Transverse colon (tissue), 4 donors: Measurements from ENCODE around the gene TADA1. TPM values are rescaled to one million over a fixed set of nuclear protein-coding genes. Genes with fewer than 3 reads are reported as not detected.

Experiments
- DNase-seq: peaks from one replicate; pipeline ENCODE4 v3.0.0-alpha.2; 2019
- H3K27ac ChIP-seq, 4 donors: fragments of 200-600 bp; sonication (generic); 2 replicates each; pipeline ENCODE4 v1.5.1; 2016 to 2018; ENCODE audit warnings: inconsistent platforms in 4 of 4
- H3K27me3 ChIP-seq: fragments of 200-600 bp; sonication (generic); 2 replicates; pipeline ENCODE4 v1.5.1; 2017; ENCODE audit warnings: inconsistent platforms
- H3K36me3 ChIP-seq, 4 donors: fragments of 200-600 bp; sonication (generic); 2 replicates each; pipeline ENCODE4 v1.5.1; 2017 to 2019; ENCODE audit warnings: inconsistent platforms in 4 of 4
- H3K4me1 ChIP-seq, 4 donors: fragments of 200-600 bp; sonication (generic); 2 replicates each; pipeline ENCODE4 v1.5.1; 2017 to 2020; ENCODE audit warnings: inconsistent platforms in 4 of 4
- H3K4me3 ChIP-seq, 4 donors: fragments of 200-600 bp; sonication (generic); 1 replicate in 1 of 4; 2 replicates in 3 of 4; pipeline versions ENCODE4 v1.5.1 to v1.6.1; 2017 to 2019; ENCODE audit warnings: inconsistent platforms in 4 of 4
- H3K9me3 ChIP-seq, 2 donors: fragments of 200-600 bp; sonication (generic); 2 replicates each; pipeline ENCODE4 v1.5.1; 2017 to 2019; ENCODE audit warnings: inconsistent platforms in 2 of 2
- EP300 ChIP-seq: sonication (generic); formaldehyde crosslinking; IDR thresholded peaks from one replicate; pipeline ENCODE4 v1.6.1; 2017; ENCODE audit warnings: antibody characterized with exemption, low read depth
- POLR2A ChIP-seq: fragments of 450-650 bp; IDR thresholded peaks from one replicate; pipeline ENCODE4 v1.6.1; 2016; ENCODE audit warnings: antibody characterized with exemption, mild to moderate bottlenecking, moderate library complexity
- POLR2AphosphoS5 ChIP-seq, 3 donors: sonication (generic); formaldehyde crosslinking; IDR thresholded peaks; one replicate each; pipeline ENCODE4 v1.6.1; 2016; ENCODE audit warnings: antibody characterized with exemption in 3 of 3
- WGBS, 2 donors: methylation state at CpG; one replicate each; pipeline ENCODE4 v1.1.5; 2018; ENCODE audit warnings: low coverage in 1 of 2; 5-methylcytosine and 5-hydroxymethylcytosine counted together
- in situ Hi-C, 4 donors: fragments of 200-750 bp; cut with MboI; loops; one replicate each; pipeline versions ENCODE4 v1.15.0 to v1.15.1; 2017; ENCODE audit warnings: low sequenced_read_pairs in 3 of 4, low pct_ligation_motif_present in 1 of 4, low pct_unique_long_range_greater_than_20kb in 1 of 4
- intact Hi-C: fragments of 100-400 bp; cut with DNase I; formaldehyde crosslinking; loops from one replicate; pipeline ENCODE4 v1.15.1; 2023; ENCODE audit warnings: low total_unique reads
- total RNA-seq, 4 donors: library from RNA; depleted of rRNA; stranded (reverse); fragments of >200 nt; gene quantifications; one replicate each; pipeline ENCODE4 v1.1.0, GENCODE V29; 2016
- TF ChIP-seq, protein P1 (sequence below), 5 experiments: fragments of 200-600 bp in 3 of 5; fragments of 450-650 bp in 2 of 5; sonication (generic) in 3 of 5; IDR thresholded peaks; 1 replicate in 2 of 5; 2 replicates in 3 of 5; pipeline ENCODE4 v1.5.1; 2016 to 2017; ENCODE audit warnings: antibody characterized with exemption in 5 of 5, inconsistent platforms in 3 of 5, mild to moderate bottlenecking in 2 of 5, moderate library complexity in 1 of 5

Gene TADA1
- total RNA-seq, 4 donors from 2014 or later: 1.5 to 21.7 (median 12.0) TPM

DNA sequence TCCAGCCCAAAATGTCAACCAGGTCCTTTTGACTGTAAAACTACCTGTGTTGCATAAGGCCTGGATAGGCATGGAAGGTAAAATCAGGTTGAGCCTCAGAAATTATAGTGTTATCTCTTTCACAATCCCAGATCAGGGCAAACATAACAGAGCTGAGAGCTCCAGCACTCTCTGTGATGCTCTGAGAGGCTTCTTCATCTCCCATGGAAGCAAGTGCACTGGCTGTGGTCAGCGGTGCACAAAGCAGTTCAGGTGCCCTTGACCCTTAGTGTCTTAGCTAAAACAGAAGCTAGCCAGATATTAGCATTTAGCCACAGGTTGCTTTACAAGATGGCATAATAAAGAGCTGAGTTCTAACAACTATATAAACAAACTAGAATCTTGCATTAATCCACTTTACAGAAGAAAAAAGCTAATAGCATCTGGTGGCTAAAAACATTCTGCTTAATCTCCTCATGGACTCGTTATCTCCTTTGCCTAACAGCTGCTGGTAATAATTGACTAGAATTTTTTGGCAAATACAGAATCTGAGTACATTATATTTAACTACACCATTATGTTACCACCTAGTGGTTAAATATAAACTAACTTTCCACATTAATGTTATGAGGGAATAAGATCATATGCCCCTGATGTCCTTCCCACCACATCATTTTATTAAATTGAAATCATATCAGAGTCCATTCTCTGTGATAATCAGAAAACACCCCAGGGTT, 62.4 kb downstream of the TADA1 start:
- no peak for DNase-seq
- H3K27me3 ChIP-seq: no peaks in the 10 kb centered on the region
- H3K27ac ChIP-seq: no peak overlapping the region
- no peaks in the 10 kb centered on the region for H3K36me3 ChIP-seq
- 15 to 32% methylated on average over 1 to 2 of the region's 2 CpGs for WGBS, 2 donors
- no peak overlapping the region for H3K4me3 ChIP-seq
- intact Hi-C loops (no loop called here), in situ Hi-C loops (no loop called here)
- TF ChIP-seq EP300: no peak
- TF ChIP-seq, protein P1, sequence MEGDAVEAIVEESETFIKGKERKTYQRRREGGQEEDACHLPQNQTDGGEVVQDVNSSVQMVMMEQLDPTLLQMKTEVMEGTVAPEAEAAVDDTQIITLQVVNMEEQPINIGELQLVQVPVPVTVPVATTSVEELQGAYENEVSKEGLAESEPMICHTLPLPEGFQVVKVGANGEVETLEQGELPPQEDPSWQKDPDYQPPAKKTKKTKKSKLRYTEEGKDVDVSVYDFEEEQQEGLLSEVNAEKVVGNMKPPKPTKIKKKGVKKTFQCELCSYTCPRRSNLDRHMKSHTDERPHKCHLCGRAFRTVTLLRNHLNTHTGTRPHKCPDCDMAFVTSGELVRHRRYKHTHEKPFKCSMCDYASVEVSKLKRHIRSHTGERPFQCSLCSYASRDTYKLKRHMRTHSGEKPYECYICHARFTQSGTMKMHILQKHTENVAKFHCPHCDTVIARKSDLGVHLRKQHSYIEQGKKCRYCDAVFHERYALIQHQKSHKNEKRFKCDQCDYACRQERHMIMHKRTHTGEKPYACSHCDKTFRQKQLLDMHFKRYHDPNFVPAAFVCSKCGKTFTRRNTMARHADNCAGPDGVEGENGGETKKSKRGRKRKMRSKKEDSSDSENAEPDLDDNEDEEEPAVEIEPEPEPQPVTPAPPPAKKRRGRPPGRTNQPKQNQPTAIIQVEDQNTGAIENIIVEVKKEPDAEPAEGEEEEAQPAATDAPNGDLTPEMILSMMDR (IDR thresholded peaks at IDR 0.05): no peak
- TF ChIP-seq POLR2A: no peak
- no peak for TF ChIP-seq POLR2AphosphoS5 (IDR thresholded peaks at IDR 0.05)
- H3K4me1 ChIP-seq: peaks cover 0 to 6% (median 0%) of the 10 kb centered on the region in 4 donors
- no peaks in the 10 kb centered on the region for H3K9me3 ChIP-seq

DNA sequence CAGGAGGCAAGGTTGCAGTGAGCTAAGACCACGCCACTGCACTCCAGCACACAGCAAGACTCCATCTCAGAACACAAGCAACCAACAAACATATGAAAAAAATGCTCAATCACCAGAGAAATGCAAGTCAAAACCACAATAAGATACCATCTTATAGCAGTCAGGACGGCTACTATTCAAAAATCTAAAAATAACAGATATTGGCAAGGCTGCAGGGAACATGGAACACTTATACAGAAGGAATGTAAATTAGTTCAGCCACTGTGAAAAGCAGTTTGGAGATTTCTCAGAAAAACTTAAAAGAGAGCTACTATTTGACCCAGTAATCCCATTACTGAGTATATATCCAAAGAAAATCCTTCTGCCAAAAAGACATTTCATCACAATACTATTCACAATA, 64.4 kb downstream of the TADA1 start:
- intact Hi-C loops: no loop called here
- TF ChIP-seq EP300: no peak
- TF ChIP-seq POLR2A: no peak
- TF ChIP-seq POLR2AphosphoS5 (IDR thresholded peaks at IDR 0.05): no peak
- TF ChIP-seq, protein P1 (IDR thresholded peaks at IDR 0.05): no peak

DNA sequence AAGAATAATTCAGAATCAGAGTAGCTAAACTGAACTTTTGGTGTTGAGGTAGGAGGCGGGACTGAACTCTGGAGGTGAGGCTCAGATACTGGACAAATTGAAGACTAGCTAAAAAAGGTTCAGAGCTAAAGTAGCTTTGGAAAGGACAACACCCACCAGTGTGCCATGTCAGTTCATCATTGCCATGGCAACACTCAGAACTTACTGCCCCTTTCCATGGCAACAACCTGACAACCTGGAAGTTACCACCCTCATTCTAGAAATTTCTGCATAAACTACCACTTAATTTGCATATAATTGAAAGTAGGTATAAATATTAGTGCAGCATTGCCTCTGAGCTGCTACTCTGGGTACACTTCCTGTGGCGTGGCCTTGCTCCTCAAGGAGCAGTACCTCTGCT, 67.1 kb downstream of the TADA1 start:
- no peak overlapping the region for H3K4me3 ChIP-seq
- in situ Hi-C loops: no loop called here
- H3K27me3 ChIP-seq: no peaks in the 10 kb centered on the region
- no peaks in the 10 kb centered on the region for H3K4me1 ChIP-seq
- WGBS, 2 donors: 74 to 76% methylated on average over 2 of the region's 2 CpGs
- no peak for DNase-seq
- no peak for TF ChIP-seq POLR2A
- TF ChIP-seq POLR2AphosphoS5 (IDR thresholded peaks at IDR 0.05): no peak
- intact Hi-C loops: no loop called here
- H3K9me3 ChIP-seq: no peaks in the 10 kb centered on the region
- H3K36me3 ChIP-seq: no peaks in the 10 kb centered on the region
- H3K27ac ChIP-seq: no peak overlapping the region

More for the DNA sequence above, 64.4 kb downstream of the TADA1 start:
- H3K27me3 ChIP-seq: no peaks in the 10 kb centered on the region
- DNase-seq: no peak
- 46 to 58% methylated on average over 2 of the region's 2 CpGs for WGBS, 2 donors
- no peak overlapping the region for H3K4me3 ChIP-seq
- H3K27ac ChIP-seq: no peak overlapping the region
- in situ Hi-C loops: no loop called here
- no peaks in the 10 kb centered on the region for H3K9me3 ChIP-seq
- H3K4me1 ChIP-seq: peaks cover 0 to 6% (median 0%) of the 10 kb centered on the region in 4 donors
- H3K36me3 ChIP-seq: no peaks in the 10 kb centered on the region

Other genes with a start within 250 kb of the TADA1 start
- 10 to 100 TPM; 16.8 to 29.9 (median 24.9) TPM for gene POGK, start 36.8 kb downstream of the TADA1 start, total RNA-seq
- gene ILDR2, start 99.3 kb upstream of the TADA1 start, total RNA-seq: 1 to 10 TPM; 1.1 to 5.4 (median 1.7) TPM
- not detected for gene MAEL, start 113.0 kb upstream of the TADA1 start, total RNA-seq
- gene GPA33, start 214.1 kb upstream of the TADA1 start, total RNA-seq: 100 to 1,000 TPM in 3 of 4 donors, 10 to 100 TPM in 1; 87.4 to 568 (median 509) TPM
- under 1 TPM in 2 of 4 donors, not detected in 2; 0.16 to 0.41 TPM for gene STYXL2, start 217.8 kb upstream of the TADA1 start, total RNA-seq